ENCODE data around the gene ACTG1. TPM values are rescaled to one million over a fixed set of nuclear protein-coding genes. Genes with fewer than 3 reads are reported as not detected.
A peak's percentile ranks its signal among the peaks of the same experiment; 100 is the strongest.

The ACTG1 gene
- total RNA-seq, 1 donor from 2014 or later = 1,228 TPM

DNA sequence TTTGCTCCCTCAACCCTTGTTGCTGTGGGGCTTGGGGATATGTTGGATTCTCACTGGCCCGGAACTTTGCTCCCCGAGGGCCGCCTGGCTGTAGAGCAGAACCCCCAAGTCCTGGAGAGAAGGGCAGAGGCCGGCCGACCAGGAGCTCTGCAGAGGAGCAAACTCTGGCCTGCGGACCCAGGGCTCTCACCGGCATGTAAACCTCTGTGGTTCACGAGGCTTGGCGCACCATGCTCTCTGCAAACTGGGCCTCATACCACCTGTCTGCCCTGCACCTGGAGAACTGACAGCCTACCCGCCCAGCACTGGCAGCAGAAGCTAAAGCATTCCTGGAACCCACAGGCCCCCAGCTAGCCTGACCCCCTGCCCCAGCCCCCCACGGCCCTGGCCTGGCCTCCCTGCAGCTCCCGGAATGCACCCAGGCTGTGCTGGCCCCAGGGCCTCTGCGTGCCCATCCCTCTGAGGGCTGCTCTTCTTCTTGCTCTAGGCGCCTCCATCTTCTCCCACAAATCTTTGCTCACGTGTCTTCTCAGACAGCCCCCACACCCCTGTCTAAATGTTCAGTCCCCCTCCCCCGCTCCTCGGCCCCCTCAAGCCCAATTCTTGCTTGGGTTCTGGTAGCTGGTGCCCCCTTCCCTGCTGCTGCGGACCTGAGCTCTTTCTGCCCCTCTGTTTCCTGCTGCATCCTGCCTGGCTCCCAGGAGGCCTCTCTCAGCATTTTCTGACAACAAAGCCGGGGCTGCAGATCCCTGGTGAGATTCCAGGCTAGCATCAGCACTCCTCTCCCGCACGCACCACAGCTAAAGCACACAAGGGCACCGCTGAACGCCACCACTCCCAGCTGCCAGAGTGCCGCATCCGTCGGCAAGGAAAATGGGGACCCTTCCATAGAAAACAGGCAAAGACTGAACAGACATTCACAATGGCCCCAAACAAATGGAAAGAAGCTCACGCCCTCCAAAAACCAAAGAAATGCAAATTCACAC, 23.3 kb downstream of the ACTG1 start:
- Histone ChIP-seq H3F3A (ENCODE audit: low read depth) (peaks cover 34% of the 10 kb centered on the region), H3K9ac (no peak overlapping the region), H2AFZ (replicated peaks) (no peak overlapping the region), H4K20me1 (ENCODE audit: low read depth) (no peaks in the 10 kb centered on the region), H3K4me1 (peaks cover 25% of the 10 kb centered on the region), H3K27ac (no peak overlapping the region), H3K36me3 (no peaks in the 10 kb centered on the region), H3K9me3 (ENCODE audit: low read depth) (no peaks in the 10 kb centered on the region), H3K27me3 (peaks cover 44% of the 10 kb centered on the region), H3K4me3 (no peak overlapping the region), H3K4me2 (peak overlapping the region; percentile 81), H3K79me2 (ENCODE audit: low read depth) (no peaks in the 10 kb centered on the region)
- no peaks in the 10 kb centered on the region for H3K9me3 Mint-ChIP-seq
- no peaks in the 10 kb centered on the region for H3K36me3 Mint-ChIP-seq
- peak overlapping the region; percentile 13 for H3K27ac Mint-ChIP-seq
- TF ChIP-seq, protein P1, sequence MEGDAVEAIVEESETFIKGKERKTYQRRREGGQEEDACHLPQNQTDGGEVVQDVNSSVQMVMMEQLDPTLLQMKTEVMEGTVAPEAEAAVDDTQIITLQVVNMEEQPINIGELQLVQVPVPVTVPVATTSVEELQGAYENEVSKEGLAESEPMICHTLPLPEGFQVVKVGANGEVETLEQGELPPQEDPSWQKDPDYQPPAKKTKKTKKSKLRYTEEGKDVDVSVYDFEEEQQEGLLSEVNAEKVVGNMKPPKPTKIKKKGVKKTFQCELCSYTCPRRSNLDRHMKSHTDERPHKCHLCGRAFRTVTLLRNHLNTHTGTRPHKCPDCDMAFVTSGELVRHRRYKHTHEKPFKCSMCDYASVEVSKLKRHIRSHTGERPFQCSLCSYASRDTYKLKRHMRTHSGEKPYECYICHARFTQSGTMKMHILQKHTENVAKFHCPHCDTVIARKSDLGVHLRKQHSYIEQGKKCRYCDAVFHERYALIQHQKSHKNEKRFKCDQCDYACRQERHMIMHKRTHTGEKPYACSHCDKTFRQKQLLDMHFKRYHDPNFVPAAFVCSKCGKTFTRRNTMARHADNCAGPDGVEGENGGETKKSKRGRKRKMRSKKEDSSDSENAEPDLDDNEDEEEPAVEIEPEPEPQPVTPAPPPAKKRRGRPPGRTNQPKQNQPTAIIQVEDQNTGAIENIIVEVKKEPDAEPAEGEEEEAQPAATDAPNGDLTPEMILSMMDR (IDR thresholded peaks at IDR 0.05) = no peak
- TF ChIP-seq EZH2 (IDR thresholded peaks at IDR 0.05) (no peak), EZH2phosphoT487 (IDR thresholded peaks at IDR 0.05) (no peak)
- peak overlapping the region; percentile 79 for H3K4me3 Mint-ChIP-seq
- peak; percentile 71 for DNase-seq (ENCODE audit: low spot score)
- H3K4me1 Mint-ChIP-seq = peaks cover 48% of the 10 kb centered on the region
- peaks cover 10% of the 10 kb centered on the region for H3K27me3 Mint-ChIP-seq (ENCODE audit: insufficient read depth, low read depth)

DNA sequence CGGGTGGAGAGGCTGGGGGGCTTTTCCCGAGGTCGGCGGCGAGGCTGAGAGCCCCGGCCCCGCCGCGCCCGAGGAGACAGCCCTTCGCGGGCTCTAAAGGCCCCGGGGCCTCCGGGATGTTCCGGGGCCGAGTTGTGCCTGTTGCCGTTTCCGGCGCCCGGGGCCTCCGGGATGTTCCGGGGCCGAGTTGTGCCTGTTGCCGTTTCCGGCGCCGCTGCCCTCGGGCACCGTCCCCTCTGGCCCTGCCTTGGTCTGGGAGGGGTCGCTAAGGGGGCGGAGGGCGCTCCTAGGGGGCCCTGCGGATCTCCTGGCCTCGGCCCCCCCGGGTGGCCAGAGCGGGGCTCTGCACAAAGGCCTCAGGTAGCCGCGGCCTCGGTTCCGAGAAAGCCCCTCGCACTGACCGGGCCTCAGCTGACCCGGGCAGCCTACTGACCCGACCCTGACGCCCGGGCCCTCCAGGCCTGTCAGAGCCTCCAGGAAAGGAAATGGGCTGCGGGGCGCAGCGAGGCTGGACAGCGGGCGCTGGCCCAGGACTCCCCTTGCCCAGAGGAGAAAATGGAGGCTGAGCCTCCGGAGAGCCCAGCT, 24.2 kb downstream of the ACTG1 start:
- no peaks in the 10 kb centered on the region for H3K9me3 Mint-ChIP-seq
- TF ChIP-seq, protein P1 (IDR thresholded peaks at IDR 0.05) = no peak
- no peak for TF ChIP-seq EZH2 (IDR thresholded peaks at IDR 0.05)
- no peak for TF ChIP-seq EZH2phosphoT487 (IDR thresholded peaks at IDR 0.05)
- Histone ChIP-seq H3K9me3 (ENCODE audit: low read depth) (no peaks in the 10 kb centered on the region), H3K9ac (no peak overlapping the region), H3F3A (ENCODE audit: low read depth) (peaks cover 34% of the 10 kb centered on the region), H3K27ac (no peak overlapping the region), H3K4me2 (peak overlapping the region; percentile 81), H4K20me1 (ENCODE audit: low read depth) (no peaks in the 10 kb centered on the region), H3K79me2 (ENCODE audit: low read depth) (no peaks in the 10 kb centered on the region), H3K36me3 (no peaks in the 10 kb centered on the region), H3K27me3 (peaks cover 52% of the 10 kb centered on the region), H3K4me1 (peaks cover 30% of the 10 kb centered on the region), H3K4me3 (peak overlapping the region; percentile 51), H2AFZ (replicated peaks) (no peak overlapping the region)
- no peak overlapping the region for H3K4me3 Mint-ChIP-seq
- peaks cover 10% of the 10 kb centered on the region for H3K27me3 Mint-ChIP-seq (ENCODE audit: insufficient read depth, low read depth)
- no peaks in the 10 kb centered on the region for H3K36me3 Mint-ChIP-seq
- DNase-seq (ENCODE audit: low spot score) = no peak
- H3K27ac Mint-ChIP-seq = no peak overlapping the region
- peaks cover 47% of the 10 kb centered on the region for H3K4me1 Mint-ChIP-seq

DNA sequence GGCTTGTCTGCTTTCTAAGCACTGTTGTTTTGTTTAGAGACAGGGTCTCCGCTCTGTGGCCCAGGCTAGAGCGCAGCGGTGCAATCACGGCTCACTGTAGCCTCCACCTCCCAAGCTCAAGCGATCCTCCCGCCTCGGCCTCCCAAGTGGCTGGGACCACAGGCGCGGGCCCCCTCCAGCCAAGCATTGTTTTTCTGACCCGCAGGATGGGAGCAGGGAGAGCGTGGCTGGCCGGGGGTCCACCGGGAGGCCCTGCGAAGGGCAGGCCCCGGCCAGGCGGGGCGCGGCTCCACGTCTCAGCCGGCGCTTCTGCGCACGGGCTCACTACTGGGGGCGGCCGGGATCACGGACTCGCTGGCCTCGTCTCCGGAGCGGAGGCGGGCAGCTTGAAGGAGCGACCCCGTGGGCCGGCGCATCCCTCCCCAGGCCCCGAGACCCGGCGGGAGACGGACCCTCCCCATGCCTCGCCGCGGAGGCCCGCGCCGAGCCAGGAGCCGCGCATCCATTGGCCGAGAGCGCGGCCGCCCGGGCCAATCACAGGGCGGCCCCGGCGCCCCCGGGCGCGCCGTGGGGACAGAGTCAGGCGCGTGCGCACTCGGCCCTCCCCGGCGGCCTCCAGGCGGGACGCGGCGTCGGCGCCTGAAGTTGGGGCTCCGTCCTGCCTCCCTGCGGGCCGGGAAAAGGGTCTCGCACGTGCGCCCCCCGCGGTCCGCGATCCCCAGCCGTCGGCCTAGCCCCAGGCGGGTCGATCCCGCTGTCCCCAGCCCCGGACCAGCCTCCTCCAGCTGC, 24.9 kb downstream of the ACTG1 start:
- peaks cover 49% of the 10 kb centered on the region for H3K4me1 Mint-ChIP-seq
- Histone ChIP-seq H3F3A (ENCODE audit: low read depth) (peaks cover 39% of the 10 kb centered on the region), H3K9me3 (ENCODE audit: low read depth) (no peaks in the 10 kb centered on the region), H3K4me3 (peak overlapping the region; percentile 51), H3K79me2 (ENCODE audit: low read depth) (no peaks in the 10 kb centered on the region), H3K27ac (no peak overlapping the region), H4K20me1 (ENCODE audit: low read depth) (no peaks in the 10 kb centered on the region), H2AFZ (replicated peaks) (peak overlapping the region; percentile 46), H3K4me1 (peaks cover 35% of the 10 kb centered on the region), H3K36me3 (no peaks in the 10 kb centered on the region), H3K4me2 (peak overlapping the region; percentile 81), H3K27me3 (peaks cover 58% of the 10 kb centered on the region), H3K9ac (no peak overlapping the region)
- TF ChIP-seq EZH2 (IDR thresholded peaks at IDR 0.05) (no peak), EZH2phosphoT487 (IDR thresholded peaks at IDR 0.05) (no peak)
- TF ChIP-seq, protein P1 (IDR thresholded peaks at IDR 0.05) = no peak
- peak; percentile 92 for DNase-seq (ENCODE audit: low spot score)
- no peaks in the 10 kb centered on the region for H3K36me3 Mint-ChIP-seq
- H3K27me3 Mint-ChIP-seq (ENCODE audit: insufficient read depth, low read depth) = peaks cover 11% of the 10 kb centered on the region
- H3K9me3 Mint-ChIP-seq = no peaks in the 10 kb centered on the region
- peak overlapping the region; percentile 77 for H3K4me3 Mint-ChIP-seq
- H3K27ac Mint-ChIP-seq = no peak overlapping the region
